Measurements from ENCODE around the gene CSNK1D.
A peak's percentile ranks its signal among the peaks of the same experiment; 100 is the strongest.

The CSNK1D gene

GRCh38 chr17:82309656-82310570, 36.4 kb upstream of the CSNK1D start:
- DNase-seq = no peak

GRCh38 chr17:82305727-82306300, 32.3 kb upstream of the CSNK1D start:
- DNase-seq = no peak

GRCh38 chr17:82304826-82305726, 31.6 kb upstream of the CSNK1D start:
- no peak for DNase-seq

GRCh38 chr17:82303944-82304808, 30.7 kb upstream of the CSNK1D start:
- DNase-seq = no peak

GRCh38 chr17:82302991-82303943, 29.8 kb upstream of the CSNK1D start:
- no peak for DNase-seq

GRCh38 chr17:82302568-82302963, 29.1 kb upstream of the CSNK1D start:
- DNase-seq = no peak

- peak; percentile 77 for DNase-seq
Measured at GRCh38 chr17:82301916-82302567, 28.5 kb upstream of the CSNK1D start.

- no peak for DNase-seq
Measured at GRCh38 chr17:82301300-82301915, 27.9 kb upstream of the CSNK1D start.

GRCh38 chr17:82300707-82301270, 27.3 kb upstream of the CSNK1D start:
- DNase-seq = peak; percentile 75

- no peak for DNase-seq
Measured at GRCh38 chr17:82300228-82300627, 26.7 kb upstream of the CSNK1D start.

- DNase-seq = no peak
Measured at GRCh38 chr17:82299452-82299851, 26.0 kb upstream of the CSNK1D start.

GRCh38 chr17:82298538-82299421, 25.3 kb upstream of the CSNK1D start:
- no peak for DNase-seq

GRCh38 chr17:82297714-82298537, 24.4 kb upstream of the CSNK1D start:
- peak; percentile 95 for DNase-seq

GRCh38 chr17:82297280-82297713, 23.8 kb upstream of the CSNK1D start:
- DNase-seq = peak; percentile 93

- no peak for DNase-seq
Measured at GRCh38 chr17:82296511-82297279, 23.2 kb upstream of the CSNK1D start.

GRCh38 chr17:82295472-82295814, 21.9 kb upstream of the CSNK1D start:
- DNase-seq = no peak
